Body of pancreas (tissue), 4 donors: ENCODE results near the gene U2AF2. TPM values are rescaled to one million over a fixed set of nuclear protein-coding genes. Genes with fewer than 3 reads are reported as not detected.

ENCODE experiments used
- ATAC-seq: fragments of 150-250 bp; one replicate; pipeline ENCODE4 v1.9.1; 2016
- DNase-seq, 4 donors: peaks; one replicate each; pipeline ENCODE4 v3.0.0-alpha.2; 2019
- H3K27ac ChIP-seq, 4 donors: fragments of 200-600 bp; sonication (generic); 1 replicate in 3 of 4; 2 replicates in 1 of 4; pipeline versions ENCODE4 v1.5.1 to v1.6.1; 2016 to 2019; ENCODE audit warnings: mild to moderate bottlenecking in 1 of 4, mixed read lengths in 1 of 4, moderate library complexity in 1 of 4
- H3K27me3 ChIP-seq, 2 donors: fragments of 200-600 bp; sonication (generic); one replicate each; pipeline ENCODE4 v1.6.0; 2016; ENCODE audit warnings: mild to moderate bottlenecking in 1 of 2
- H3K36me3 ChIP-seq, 2 donors: fragments of 200-600 bp; sonication (generic); replicated peaks in 1 of 2; 2 replicates each; pipeline ENCODE4 v1.5.1; 2016; ENCODE audit warnings: low read depth in 2 of 2; ENCODE audit not compliant: insufficient read depth in 1 of 2
- H3K4me1 ChIP-seq: fragments of 200-600 bp; sonication (generic); one replicate; pipeline ENCODE4 v1.6.0; 2016
- H3K4me3 ChIP-seq, 2 donors: fragments of 200-600 bp; sonication (generic); 1 replicate in 1 of 2; 2 replicates in 1 of 2; pipeline ENCODE4 v1.5.1; 2016 to 2019
- H3K9me3 ChIP-seq, 3 donors: fragments of 200-600 bp; sonication (generic); 1 replicate in 2 of 3; 2 replicates in 1 of 3; pipeline ENCODE4 v1.5.1; 2016
- POLR2A ChIP-seq, 3 donors: fragments of 450-650 bp; IDR thresholded peaks; one replicate each; pipeline ENCODE4 v1.6.1; 2016; ENCODE audit warnings: antibody characterized with exemption in 3 of 3, mild to moderate bottlenecking in 2 of 3
- WGBS, 2 donors: methylation state at CpG; one replicate each; pipeline ENCODE4 v1.1.5; 2017; 5-methylcytosine and 5-hydroxymethylcytosine counted together
- intact Hi-C: fragments of 100-400 bp; cut with DNase I; formaldehyde crosslinking; loops from one replicate; pipeline ENCODE4 v1.15.1; 2023
- total RNA-seq, 2 donors: library from RNA; depleted of rRNA; stranded (reverse); fragments of >200 nt; gene quantifications; one replicate each; pipeline ENCODE4 v1.1.0, GENCODE V29; 2016
- TF ChIP-seq, protein P1 (sequence below), 7 experiments: fragments of 450-650 bp in 4 of 7; fragments of 200-600 bp in 3 of 7; sonication (generic) in 3 of 7; IDR thresholded peaks; one replicate each; pipeline ENCODE4 v1.5.1; 2016 to 2019; ENCODE audit warnings: antibody characterized with exemption in 7 of 7

The U2AF2 gene
- total RNA-seq, 2 donors from 2014 or later, result 53.4 to 106 TPM

DNA sequence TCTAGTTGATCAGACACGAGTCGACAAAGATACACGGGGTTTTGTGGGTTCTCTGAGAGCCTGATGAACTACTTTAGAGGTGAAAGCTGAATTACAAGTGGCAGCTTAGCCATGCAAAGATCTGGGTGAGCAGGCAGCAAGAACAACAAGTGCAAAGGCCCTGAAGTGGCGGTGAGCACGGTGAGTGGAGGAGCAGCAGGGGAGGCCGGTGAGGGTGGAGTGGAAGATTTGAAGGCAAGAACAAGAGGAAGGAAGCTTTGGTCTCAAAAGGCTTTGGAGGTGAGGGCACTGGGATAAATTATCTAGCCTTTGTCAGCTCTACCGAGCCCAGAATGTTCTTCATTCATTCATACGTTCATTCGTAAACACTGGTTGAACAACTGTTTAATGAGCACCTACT lies 48.0 kb upstream of the U2AF2 start:
- Histone ChIP-seq H3K27me3 (no peaks in the 10 kb centered on the region), H3K36me3 (no peaks in the 10 kb centered on the region), H3K9me3 (no peaks in the 10 kb centered on the region), H3K4me3 (no peak overlapping the region), H3K4me1 (peaks cover 32% of the 10 kb centered on the region), H3K27ac (no peak overlapping the region)
- ATAC-seq, result no peak
- TF ChIP-seq, protein P1, sequence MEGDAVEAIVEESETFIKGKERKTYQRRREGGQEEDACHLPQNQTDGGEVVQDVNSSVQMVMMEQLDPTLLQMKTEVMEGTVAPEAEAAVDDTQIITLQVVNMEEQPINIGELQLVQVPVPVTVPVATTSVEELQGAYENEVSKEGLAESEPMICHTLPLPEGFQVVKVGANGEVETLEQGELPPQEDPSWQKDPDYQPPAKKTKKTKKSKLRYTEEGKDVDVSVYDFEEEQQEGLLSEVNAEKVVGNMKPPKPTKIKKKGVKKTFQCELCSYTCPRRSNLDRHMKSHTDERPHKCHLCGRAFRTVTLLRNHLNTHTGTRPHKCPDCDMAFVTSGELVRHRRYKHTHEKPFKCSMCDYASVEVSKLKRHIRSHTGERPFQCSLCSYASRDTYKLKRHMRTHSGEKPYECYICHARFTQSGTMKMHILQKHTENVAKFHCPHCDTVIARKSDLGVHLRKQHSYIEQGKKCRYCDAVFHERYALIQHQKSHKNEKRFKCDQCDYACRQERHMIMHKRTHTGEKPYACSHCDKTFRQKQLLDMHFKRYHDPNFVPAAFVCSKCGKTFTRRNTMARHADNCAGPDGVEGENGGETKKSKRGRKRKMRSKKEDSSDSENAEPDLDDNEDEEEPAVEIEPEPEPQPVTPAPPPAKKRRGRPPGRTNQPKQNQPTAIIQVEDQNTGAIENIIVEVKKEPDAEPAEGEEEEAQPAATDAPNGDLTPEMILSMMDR (IDR thresholded peaks at IDR 0.05), result no peak
- TF ChIP-seq POLR2A (IDR thresholded peaks at IDR 0.05), result no peak
- intact Hi-C loops, result no loop called here
- 52 to 68% methylated on average over 9 of the region's 9 CpGs for WGBS, 2 donors
- no peak for DNase-seq

DNA sequence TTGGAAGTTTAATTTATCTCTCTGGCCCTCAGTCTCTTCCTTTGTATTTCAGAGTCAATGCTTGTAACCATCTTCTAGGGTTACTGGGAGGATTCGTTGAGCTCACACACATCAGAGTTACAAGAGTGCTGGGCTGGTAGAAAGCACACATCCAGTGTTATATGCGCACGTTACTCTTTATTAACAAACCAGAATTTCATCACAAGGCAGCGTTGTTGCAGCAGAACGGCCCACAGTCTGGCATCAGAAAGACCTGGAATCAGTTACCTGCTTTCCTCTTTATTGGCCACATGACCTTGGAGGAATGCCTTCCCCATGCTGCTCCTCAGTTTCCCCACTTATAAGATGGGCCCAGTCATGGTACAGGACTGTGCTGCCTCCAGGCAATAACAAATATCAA lies 45.5 kb upstream of the U2AF2 start:
- 75 to 89% methylated on average over 5 of the region's 5 CpGs for WGBS, 2 donors
- Histone ChIP-seq H3K9me3 (no peaks in the 10 kb centered on the region), H3K4me1 (peaks cover 31% of the 10 kb centered on the region), H3K27me3 (no peaks in the 10 kb centered on the region), H3K4me3 (no peak overlapping the region), H3K27ac (no peak overlapping the region), H3K36me3 (no peaks in the 10 kb centered on the region)
- intact Hi-C loops, result no loop called here
- DNase-seq (no peak), ATAC-seq (no peak)
- TF ChIP-seq, protein P1 (IDR thresholded peaks at IDR 0.05), result no peak
- TF ChIP-seq POLR2A (IDR thresholded peaks at IDR 0.05), result no peak

DNA sequence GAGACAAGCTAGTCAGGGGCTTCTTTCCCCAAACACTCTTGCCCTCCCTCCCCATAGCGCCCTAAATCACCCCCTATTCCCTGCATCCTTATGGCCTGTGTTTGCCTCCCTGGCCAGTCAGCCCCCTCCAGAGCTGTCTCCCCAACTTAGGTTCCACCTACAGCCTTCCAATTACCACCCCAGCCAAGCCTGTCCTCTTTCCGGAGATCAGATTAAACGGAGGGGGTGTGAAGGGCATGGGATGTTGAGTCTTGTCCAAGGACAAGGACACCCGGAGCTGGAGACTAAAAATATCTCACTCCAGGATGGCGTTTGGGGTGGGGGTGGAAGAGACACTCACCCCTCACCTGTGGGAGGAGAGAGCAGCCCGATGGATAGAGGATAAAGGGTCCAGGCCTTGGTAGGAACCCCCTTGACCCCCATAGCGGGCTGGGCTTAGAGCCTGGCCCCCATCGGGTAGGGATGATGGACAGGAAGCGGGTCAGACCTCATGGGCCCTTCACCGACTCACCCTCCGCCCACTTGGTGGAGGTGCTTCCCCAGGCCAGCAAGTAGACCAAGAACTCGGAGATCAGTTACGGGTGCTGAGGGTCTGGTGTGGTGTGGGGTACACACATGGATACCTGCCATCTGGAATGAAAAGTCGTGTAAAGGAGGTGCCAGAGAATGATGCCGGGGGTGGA lies 43.4 kb upstream of the U2AF2 start:
- DNase-seq, result no peak
- intact Hi-C loops, result loop anchor here (5.0 to 10.0 kb wide), 2 partner anchors 94 to 487 kb away; no protein-coding TSS in a partner anchor

DNA sequence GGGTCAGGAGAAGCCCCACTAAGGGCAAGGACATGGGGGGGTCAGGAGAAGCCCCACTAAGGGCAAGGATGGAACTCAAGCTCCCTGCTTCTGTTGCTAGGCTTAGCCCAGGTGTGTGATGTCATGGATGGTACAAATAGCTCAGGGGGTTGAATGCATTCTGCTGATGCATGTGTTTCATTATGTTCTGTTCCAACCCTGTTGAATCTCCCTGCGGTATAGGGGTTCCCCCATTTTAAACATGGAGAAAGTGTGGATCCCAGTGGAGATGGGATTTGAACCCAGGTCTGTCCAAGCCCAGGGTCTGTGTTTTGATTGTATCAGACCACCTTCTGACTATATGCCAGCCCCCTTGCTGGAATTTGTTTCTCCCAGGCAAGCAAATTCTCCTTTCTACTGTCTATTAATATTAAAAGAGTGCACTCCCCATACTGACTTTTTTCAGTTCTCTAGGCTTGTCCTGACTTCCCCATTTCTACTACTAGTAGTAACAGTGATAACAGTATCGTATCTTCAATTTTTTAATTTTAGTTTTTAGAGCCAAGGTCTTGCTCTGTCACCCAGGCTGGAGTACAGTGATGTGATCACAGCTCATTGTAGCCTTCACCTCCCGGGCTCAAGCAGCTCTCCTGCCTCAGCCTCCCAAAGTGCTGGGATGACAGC lies 42.7 kb upstream of the U2AF2 start:
- intact Hi-C loops, result loop anchor here (5.0 to 10.0 kb wide), 2 partner anchors 95 to 487 kb away; no protein-coding TSS in a partner anchor
- Histone ChIP-seq H3K9me3 (no peaks in the 10 kb centered on the region), H3K27ac (no peak overlapping the region), H3K4me1 (peaks cover 15% of the 10 kb centered on the region), H3K27me3 (no peaks in the 10 kb centered on the region), H3K36me3 (peaks cover 0 to 2% of the 10 kb centered on the region in 2 donors), H3K4me3 (no peak overlapping the region)
- TF ChIP-seq, protein P1 (IDR thresholded peaks at IDR 0.05), result no peak
- TF ChIP-seq POLR2A (IDR thresholded peaks at IDR 0.05), result no peak
- ATAC-seq, result no peak
- WGBS, 2 donors, result 73 to 76% methylated on average over 3 of the region's 3 CpGs
- DNase-seq, result no peak

More for the DNA sequence above, 43.4 kb upstream of the U2AF2 start:
- 63 to 65% methylated on average over 12 to 15 of the region's 15 CpGs for WGBS, 2 donors
- peaks cover 21% of the 10 kb centered on the region for H3K4me1 ChIP-seq
- H3K27ac ChIP-seq, result no peak overlapping the region
- no peaks in the 10 kb centered on the region for H3K9me3 ChIP-seq
- peaks cover 0 to 2% of the 10 kb centered on the region in 2 donors for H3K36me3 ChIP-seq
- no peak for ATAC-seq
- TF ChIP-seq, protein P1 (IDR thresholded peaks at IDR 0.05), result no peak
- no peak for TF ChIP-seq POLR2A (IDR thresholded peaks at IDR 0.05)
- H3K27me3 ChIP-seq, result no peaks in the 10 kb centered on the region
- H3K4me3 ChIP-seq, result no peak overlapping the region
